ENCODE measurements around the gene SLC2A4RG.

The SLC2A4RG gene

GRCh38 chr20:63746751-63747315, 7.3 kb downstream of the SLC2A4RG start:
- DNase-seq (ENCODE audit: low read depth), result no peak
- TF ChIP-seq CTCF (IDR thresholded peaks at IDR 0.05; ENCODE audit: control insufficient read depth, insufficient read depth, low read depth, low read length, missing control alignments), result no peak
- H3K4me3 ChIP-seq (ENCODE audit: control insufficient read depth, low read depth, low read length), result no peak overlapping the region

DNA sequence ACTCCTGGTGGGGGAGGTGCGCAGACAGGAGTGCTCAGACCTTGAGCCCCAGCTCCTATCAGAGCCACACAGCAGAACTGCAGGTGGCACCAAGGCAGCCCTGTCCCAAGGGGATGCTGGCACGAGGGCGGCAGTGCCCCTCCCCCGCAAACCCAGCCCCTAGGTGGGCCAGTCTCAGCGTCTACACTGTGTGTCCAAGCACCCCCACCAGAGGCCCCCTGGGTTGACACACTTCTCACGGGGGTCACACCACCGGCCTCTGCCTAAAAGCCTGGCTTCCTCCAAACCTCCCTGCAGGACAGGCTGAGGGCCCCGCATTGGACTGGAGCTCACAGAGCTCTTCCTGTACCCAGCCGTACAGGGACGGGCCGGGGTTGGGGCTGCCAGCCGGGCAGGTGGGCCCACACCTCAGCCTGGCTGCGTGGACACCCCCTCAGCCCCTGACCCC, 8.1 kb downstream of the SLC2A4RG start:
- no peak for DNase-seq (ENCODE audit: low read depth)
- TF ChIP-seq CTCF (IDR thresholded peaks at IDR 0.05; ENCODE audit: control insufficient read depth, insufficient read depth, low read depth, low read length, missing control alignments), result no peak
- H3K4me3 ChIP-seq (ENCODE audit: control insufficient read depth, low read depth, low read length), result no peak overlapping the region

GRCh38 chr20:63748070-63748933, 8.7 kb downstream of the SLC2A4RG start:
- DNase-seq (ENCODE audit: low read depth), result no peak
- H3K4me3 ChIP-seq (ENCODE audit: control insufficient read depth, low read depth, low read length), result no peak overlapping the region
- no peak for TF ChIP-seq CTCF (IDR thresholded peaks at IDR 0.05; ENCODE audit: control insufficient read depth, insufficient read depth, low read depth, low read length, missing control alignments)

DNA sequence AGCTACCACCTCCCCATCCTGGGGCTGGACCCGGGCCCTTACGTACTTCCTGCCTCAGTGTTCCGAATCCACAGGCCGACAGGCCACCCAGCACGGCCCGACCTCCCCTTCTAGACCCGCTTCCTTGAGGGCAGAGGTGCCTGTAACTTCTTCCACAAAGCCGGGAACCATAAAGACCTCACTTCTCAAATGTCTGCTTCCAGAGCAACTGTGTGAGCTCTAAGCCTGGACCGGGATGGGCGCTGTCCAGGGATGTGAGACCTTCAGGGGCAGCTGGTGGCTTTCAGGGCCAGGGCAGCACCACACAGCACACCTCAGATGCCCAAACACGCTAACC, 9.3 kb downstream of the SLC2A4RG start:
- no peak overlapping the region for H3K4me3 ChIP-seq (ENCODE audit: control insufficient read depth, low read depth, low read length)
- no peak for TF ChIP-seq CTCF (IDR thresholded peaks at IDR 0.05; ENCODE audit: control insufficient read depth, insufficient read depth, low read depth, low read length, missing control alignments)
- no peak for DNase-seq (ENCODE audit: low read depth)

DNA sequence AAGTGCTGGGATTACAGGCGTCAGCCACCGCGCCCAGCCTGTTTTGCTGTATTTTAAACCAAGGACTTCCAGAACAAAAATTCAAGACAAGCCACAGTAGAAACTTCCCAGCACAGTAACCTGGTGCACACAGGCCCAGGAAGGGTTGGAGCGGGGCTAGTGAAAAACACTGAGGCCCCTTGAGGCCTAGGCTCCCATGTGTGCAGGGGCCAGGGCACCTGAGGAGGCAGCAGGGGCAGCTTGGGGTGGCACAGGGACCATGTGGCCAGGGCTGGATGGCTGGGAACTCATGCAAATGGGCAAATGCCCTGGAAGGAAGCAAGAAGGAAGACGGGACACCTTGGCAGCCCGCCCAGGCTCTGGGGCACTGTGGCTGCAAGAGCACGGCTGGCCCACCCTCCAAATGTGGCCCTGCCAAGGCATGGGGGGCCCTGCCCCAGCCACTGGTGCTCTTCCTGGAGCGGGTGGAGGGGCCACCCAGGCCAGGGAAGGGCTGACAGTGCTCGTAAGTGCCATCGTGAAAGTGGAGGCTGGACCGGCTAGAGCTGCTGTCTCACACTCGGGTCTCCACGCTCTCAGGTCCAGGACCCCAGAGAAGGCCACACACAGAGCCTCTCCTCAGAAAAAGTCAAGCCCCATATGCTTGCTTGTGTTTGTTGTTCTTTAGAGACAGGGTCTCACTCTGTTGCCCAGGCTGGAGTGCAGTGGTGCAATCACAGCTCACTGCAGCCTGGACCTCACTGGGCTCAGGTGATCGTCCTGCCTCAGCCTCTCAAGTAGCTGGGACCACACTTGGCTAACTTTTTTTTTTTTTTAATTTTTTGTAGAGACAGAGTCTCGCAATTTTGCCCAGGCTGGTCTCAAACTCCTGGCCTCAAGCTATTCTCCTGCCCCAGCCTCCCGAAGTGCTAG, 10.3 kb downstream of the SLC2A4RG start:
- no peak for TF ChIP-seq CTCF (IDR thresholded peaks at IDR 0.05; ENCODE audit: control insufficient read depth, insufficient read depth, low read depth, low read length, missing control alignments)
- no peak overlapping the region for H3K4me3 ChIP-seq (ENCODE audit: control insufficient read depth, low read depth, low read length)
- no peak for DNase-seq (ENCODE audit: low read depth)

DNA sequence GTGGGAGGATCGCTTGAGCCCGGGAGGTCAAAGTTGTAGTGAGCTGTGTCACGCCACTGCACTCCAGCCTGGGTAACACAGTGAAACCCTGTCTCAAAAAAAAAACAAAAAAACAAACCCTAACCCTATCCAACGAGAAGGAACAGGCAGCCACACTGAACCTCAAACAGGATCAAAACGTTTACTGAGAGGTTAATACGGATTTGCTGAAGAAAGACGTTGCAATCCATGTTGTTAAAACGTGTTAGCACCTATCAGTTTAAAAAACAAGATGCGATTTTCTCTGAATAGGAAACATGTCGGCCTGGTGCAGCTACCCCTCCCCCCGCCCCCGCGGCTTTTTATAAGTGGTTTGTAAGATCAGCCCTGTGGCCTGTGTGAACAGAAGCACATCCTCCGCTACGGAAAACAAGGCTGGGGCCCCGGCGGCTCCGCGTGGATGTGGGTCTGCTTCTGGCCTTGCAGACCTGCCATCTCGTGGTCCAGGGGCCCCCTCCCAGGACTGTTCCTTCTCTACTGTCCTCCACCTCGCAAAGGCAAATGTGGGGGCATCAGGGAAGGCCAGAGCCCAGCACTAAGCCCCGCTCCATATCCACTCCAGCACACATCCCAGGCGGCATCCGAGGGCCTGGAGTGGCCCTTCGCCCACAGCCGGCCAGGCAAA, 11.4 kb downstream of the SLC2A4RG start:
- no peak for DNase-seq (ENCODE audit: low read depth)
- no peak for TF ChIP-seq CTCF (IDR thresholded peaks at IDR 0.05; ENCODE audit: control insufficient read depth, insufficient read depth, low read depth, low read length, missing control alignments)
- H3K4me3 ChIP-seq (ENCODE audit: control insufficient read depth, low read depth, low read length), result no peak overlapping the region
